ENCODE data around the gene RTEL1.

RTEL1 gene

GRCh38 chr20:63691711-63692435, 33.8 kb downstream of the RTEL1 start:
- TF ChIP-seq CTCF (IDR thresholded peaks at IDR 0.05; ENCODE audit: extremely low read depth, missing control alignments), result no peak
- DNase-seq (ENCODE audit: low spot score), result no peak

GRCh38 chr20:63692436-63693082, 34.4 kb downstream of the RTEL1 start:
- no peak for TF ChIP-seq CTCF (IDR thresholded peaks at IDR 0.05; ENCODE audit: extremely low read depth, missing control alignments)
- no peak for DNase-seq (ENCODE audit: low spot score)

GRCh38 chr20:63693083-63693732, 35.1 kb downstream of the RTEL1 start:
- no peak for DNase-seq (ENCODE audit: low spot score)
- TF ChIP-seq CTCF (IDR thresholded peaks at IDR 0.05; ENCODE audit: extremely low read depth, missing control alignments), result no peak

GRCh38 chr20:63693733-63694583, 35.8 kb downstream of the RTEL1 start:
- TF ChIP-seq CTCF (IDR thresholded peaks at IDR 0.05; ENCODE audit: extremely low read depth, missing control alignments), result no peak
- no peak for DNase-seq (ENCODE audit: low spot score)

GRCh38 chr20:63694584-63695423, 36.7 kb downstream of the RTEL1 start:
- TF ChIP-seq CTCF (IDR thresholded peaks at IDR 0.05; ENCODE audit: extremely low read depth, missing control alignments), result no peak
- DNase-seq (ENCODE audit: low spot score), result no peak

- TF ChIP-seq CTCF (IDR thresholded peaks at IDR 0.05; ENCODE audit: extremely low read depth, missing control alignments), result no peak
- DNase-seq (ENCODE audit: low spot score), result no peak
Measured at GRCh38 chr20:63695424-63696305, 37.6 kb downstream of the RTEL1 start.
